ENCODE data around the gene IGSF21.

GRCh38 chr1:18126616-18127015 is 19.0 kb downstream of the IGSF21 start:
- TF ChIP-seq CTCF (IDR thresholded peaks at IDR 0.05; ENCODE audit: control extremely low read depth in 1 of 3, insufficient read depth in 1 of 3, low read depth in 1 of 3, low read length in 3 of 3): no peak
- TF ChIP-seq EZH2 (IDR thresholded peaks at IDR 0.05; ENCODE audit: low read depth, low read length, severe bottlenecking): no peak
- no peak for TF ChIP-seq POLR2AphosphoS5 (IDR thresholded peaks at IDR 0.05; ENCODE audit: low read depth, low read length)
- TF ChIP-seq SRF (IDR thresholded peaks at IDR 0.05; ENCODE audit: low read depth, low read length): no peak
